Measurements from ENCODE around the gene GCNT2.
"Not testable (repeated sequence)": the region's sequence is repeated elsewhere in the genome, so short reads cannot be mapped to it uniquely, and the experiment has no call there.

GCNT2 gene

GRCh38 chr6:10643201-10643651 is 122.1 kb downstream of the GCNT2 start:
- in situ Hi-C loops (cut with MboI; ENCODE audit: low sequenced_read_pairs): no loop called here

GRCh38 chr6:10644225-10644624 is 123.1 kb downstream of the GCNT2 start:
- in situ Hi-C loops (cut with MboI; ENCODE audit: low sequenced_read_pairs): no loop called here

GRCh38 chr6:10655508-10656055 is 134.4 kb downstream of the GCNT2 start:
- in situ Hi-C loops (cut with MboI; ENCODE audit: low sequenced_read_pairs): no loop called here

- in situ Hi-C loops (cut with MboI; ENCODE audit: low sequenced_read_pairs): no loop called here
Measured at GRCh38 chr6:10658910-10659698, 138.0 kb downstream of the GCNT2 start.

GRCh38 chr6:10659699-10660348 is 138.7 kb downstream of the GCNT2 start:
- in situ Hi-C loops (cut with MboI; ENCODE audit: low sequenced_read_pairs): no loop called here

GRCh38 chr6:10660431-10661191 is 139.5 kb downstream of the GCNT2 start:
- in situ Hi-C loops (cut with MboI; ENCODE audit: low sequenced_read_pairs): not testable (repeated sequence)

- in situ Hi-C loops (cut with MboI; ENCODE audit: low sequenced_read_pairs): no loop called here
Measured at GRCh38 chr6:10662207-10662606, 141.1 kb downstream of the GCNT2 start.

- in situ Hi-C loops (cut with MboI; ENCODE audit: low sequenced_read_pairs): no loop called here
Measured at GRCh38 chr6:10662742-10663141, 141.6 kb downstream of the GCNT2 start.

GRCh38 chr6:10665595-10665994 is 144.4 kb downstream of the GCNT2 start:
- in situ Hi-C loops (cut with MboI; ENCODE audit: low sequenced_read_pairs): not testable (repeated sequence)

GRCh38 chr6:10668126-10668917 is 147.2 kb downstream of the GCNT2 start:
- in situ Hi-C loops (cut with MboI; ENCODE audit: low sequenced_read_pairs): no loop called here

- in situ Hi-C loops (cut with MboI; ENCODE audit: low sequenced_read_pairs): no loop called here
Measured at GRCh38 chr6:10676403-10676802, 155.3 kb downstream of the GCNT2 start.

- in situ Hi-C loops (cut with MboI; ENCODE audit: low sequenced_read_pairs): no loop called here
Measured at GRCh38 chr6:10678456-10678855, 157.3 kb downstream of the GCNT2 start.
